HEK293T (cell line): Measurements from ENCODE around the gene TRIOBP.

Experiments used
- CTCF ChIA-PET: fragments of 350-600 bp; formaldehyde crosslinking; extraction: SDS; loops from one replicate; lab custom pipeline; 2021; ENCODE audit warnings: antibody characterized with exemption, inconsistent platforms; lab: Yijun Ruan, JAX
- POLR2A ChIA-PET: fragments of 350-600 bp; formaldehyde crosslinking; extraction: SDS; loops from one replicate; lab custom pipeline; 2020; ENCODE audit warnings: antibody characterized with exemption, inconsistent platforms; lab: Yijun Ruan, JAX
- DNase-seq: peaks from one replicate; pipeline ENCODE4 v3.0.0; 2012; ENCODE audit warnings: mixed read lengths; ENCODE audit errors: extremely low spot score
- ARNT ChIP-seq: fragments of 450-650 bp; IDR thresholded peaks from 2 replicates; pipeline ENCODE4 v1.6.1; 2017; ENCODE audit warnings: mild to moderate bottlenecking
- BHLHE40 ChIP-seq: fragments of 450-650 bp; IDR thresholded peaks from 2 replicates; pipeline ENCODE4 v1.6.1; 2016; ENCODE audit warnings: mild to moderate bottlenecking, moderate library complexity, borderline replicate concordance
- CTBP1 ChIP-seq: fragments of 450-650 bp; IDR thresholded peaks from 2 replicates; pipeline ENCODE4 v1.6.1; 2016; ENCODE audit warnings: borderline replicate concordance
- ELF4 ChIP-seq: fragments of 450-650 bp; IDR thresholded peaks from 2 replicates; pipeline ENCODE4 v1.6.1; 2017; ENCODE audit warnings: antibody characterized with exemption
- FOXA1 ChIP-seq: fragments of 450-650 bp; IDR thresholded peaks from 2 replicates; pipeline ENCODE4 v1.6.1; 2016; ENCODE audit warnings: mild to moderate bottlenecking
- FOXK2 ChIP-seq: fragments of 450-650 bp; IDR thresholded peaks from 2 replicates; pipeline ENCODE4 v1.6.1; 2016; ENCODE audit warnings: mild to moderate bottlenecking
- FOXM1 ChIP-seq: fragments of 450-650 bp; IDR thresholded peaks from 2 replicates; pipeline ENCODE4 v1.6.1; 2017; ENCODE audit warnings: mild to moderate bottlenecking, borderline replicate concordance
- HDGF ChIP-seq: fragments of 450-650 bp; IDR thresholded peaks from 2 replicates; pipeline ENCODE4 v1.6.1; 2017; ENCODE audit warnings: antibody characterized with exemption, borderline replicate concordance
- L3MBTL2 ChIP-seq: fragments of 450-650 bp; conservative IDR thresholded peaks from 2 replicates; pipeline ENCODE4 v1.6.1; 2016; ENCODE audit warnings: mild to moderate bottlenecking
- LEF1 ChIP-seq: fragments of 450-650 bp; IDR thresholded peaks from 2 replicates; pipeline ENCODE4 v1.6.1; 2017; ENCODE audit warnings: mild to moderate bottlenecking, borderline replicate concordance
- NFRKB ChIP-seq: fragments of 450-650 bp; IDR thresholded peaks from 2 replicates; pipeline ENCODE4 v1.6.1; 2016; ENCODE audit warnings: mild to moderate bottlenecking, moderate library complexity
- SP1 ChIP-seq: fragments of 450-650 bp; IDR thresholded peaks from 2 replicates; pipeline ENCODE4 v1.6.1; 2017
- SUZ12 ChIP-seq: fragments of 450-650 bp; IDR thresholded peaks from 2 replicates; pipeline ENCODE4 v1.6.1; 2016; ENCODE audit warnings: mild to moderate bottlenecking
- TARDBP ChIP-seq: fragments of 450-650 bp; IDR thresholded peaks from 2 replicates; pipeline ENCODE4 v1.6.1; 2016
- ZNF384 ChIP-seq: fragments of 450-650 bp; IDR thresholded peaks from 2 replicates; pipeline ENCODE4 v1.6.1; 2016
- TF ChIP-seq, protein P1 (sequence below): fragments of 450-650 bp; IDR thresholded peaks from 2 replicates; pipeline ENCODE4 v1.6.1; 2016

Gene TRIOBP

DNA sequence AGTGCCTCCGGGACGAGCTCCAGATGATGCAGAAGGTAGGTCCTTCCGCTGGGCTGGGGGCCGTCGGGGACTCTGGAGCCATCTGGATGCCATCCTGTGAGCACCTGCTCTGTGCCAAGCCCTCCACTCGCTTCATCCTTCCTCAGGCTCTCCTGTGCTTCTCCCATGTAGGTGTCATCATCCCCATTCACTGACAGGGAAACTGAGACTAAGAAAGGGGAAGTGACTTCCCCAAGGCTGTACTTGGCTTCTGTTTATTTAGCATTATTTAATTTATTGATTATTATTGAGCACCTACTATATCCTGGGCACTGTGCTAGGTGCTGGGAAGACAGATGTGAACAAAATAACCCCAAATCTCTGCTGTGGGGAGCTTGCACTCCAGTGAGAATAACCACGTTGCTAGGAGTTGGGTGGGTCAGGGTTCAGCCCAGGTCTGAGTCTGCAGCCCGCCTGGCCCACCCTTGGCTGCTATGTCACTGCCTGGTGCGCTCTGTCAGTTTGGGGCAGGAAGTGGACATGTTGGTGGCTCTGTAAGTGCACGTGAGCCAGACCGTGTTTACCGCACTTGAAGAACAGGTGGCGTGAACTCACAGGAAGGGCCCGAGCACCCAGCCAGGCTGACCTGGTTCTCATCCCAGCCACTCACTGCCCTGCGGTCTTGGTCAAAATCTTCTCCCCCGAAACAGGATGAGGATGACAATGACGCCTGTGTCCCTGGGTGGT, 75.0 kb downstream of the TRIOBP start:
- ChIA-PET CTCF (no interaction called here), POLR2A (no interaction called here)
- DNase-seq: no peak
- TF ChIP-seq ZNF384 (no peak), FOXA1 (no peak)

DNA sequence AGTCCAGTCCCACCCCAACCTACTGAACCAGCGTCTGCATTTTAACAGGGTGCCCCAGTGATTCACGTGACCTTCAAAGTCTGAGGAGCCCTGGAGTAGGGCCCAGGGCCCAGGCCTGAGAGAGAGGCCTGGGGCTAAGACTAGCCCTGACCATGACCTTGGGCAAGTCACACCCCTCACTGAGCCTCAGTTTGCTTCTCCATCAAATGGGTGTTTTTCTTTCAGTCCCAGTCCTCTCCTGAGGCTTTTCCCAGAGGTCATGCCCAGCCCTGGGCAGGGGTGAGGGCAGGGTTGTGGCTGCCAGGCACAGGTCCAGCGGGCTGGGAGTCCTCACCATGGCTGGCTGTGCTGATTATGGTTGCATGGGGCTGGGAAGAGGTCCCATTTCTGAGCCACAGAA, 77.9 kb downstream of the TRIOBP start:
- CTCF ChIA-PET: no interaction called here
- DNase-seq: no peak
- POLR2A ChIA-PET: no interaction called here
- TF ChIP-seq FOXA1 (no peak), FOXK2 (no peak)

DNA sequence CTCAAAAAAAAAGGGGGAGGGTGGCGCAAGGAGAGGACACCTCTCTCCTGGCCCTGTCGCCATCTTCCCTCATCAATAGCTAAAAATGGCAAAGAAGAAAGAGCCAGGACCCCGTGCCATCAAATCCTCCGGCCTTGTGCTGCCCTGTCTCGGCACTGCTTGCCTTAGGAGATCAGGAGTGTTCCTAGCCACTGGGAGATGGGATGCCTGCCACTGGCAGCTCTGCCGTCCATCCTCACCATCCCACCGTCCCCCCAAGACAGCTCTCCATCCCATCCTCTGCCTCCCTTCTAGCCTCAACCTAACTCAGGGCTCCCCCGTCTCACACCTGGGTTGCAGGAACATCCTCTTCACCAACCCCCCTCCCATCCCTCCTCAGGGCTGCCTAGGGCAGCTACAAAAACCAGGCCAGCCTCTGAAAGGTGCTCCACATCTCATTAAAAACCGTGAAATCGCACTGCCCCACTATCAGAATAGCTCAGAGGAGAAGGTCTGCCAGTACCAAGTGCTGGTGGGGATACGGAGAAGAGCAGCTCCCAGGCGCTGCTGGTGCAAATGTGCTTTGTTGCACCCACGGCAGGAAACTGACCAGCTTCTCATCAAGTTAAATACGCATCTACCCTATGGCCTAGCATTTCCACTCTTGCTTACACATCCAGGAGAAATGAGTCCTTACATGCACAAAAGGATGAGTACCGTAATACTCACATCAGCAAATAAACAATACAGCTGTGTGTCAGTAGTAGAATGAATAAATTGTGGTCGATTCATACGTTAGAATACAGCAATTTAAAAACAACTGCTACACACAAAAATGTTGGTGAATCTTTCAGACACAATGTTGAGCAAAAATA, 79.2 kb downstream of the TRIOBP start:
- ChIA-PET CTCF (interaction anchor here (0.6 kb wide), 1 partner anchor 8 kb away, joined by 3 read pairs; no protein-coding TSS in a partner anchor), POLR2A (interaction anchor here (0.7 to 1.8 kb wide), 3 partner anchors 13 to 61 kb away, joined by 3 to 6 read pairs (median 3); partner anchors contain the start of gene GCAT)
- TF ChIP-seq ELF4 (no peak), SP1 (no peak), TARDBP (no peak), FOXK2 (no peak), L3MBTL2 (no peak), HDGF (no peak), FOXM1 (no peak), CTBP1 (no peak)
- TF ChIP-seq, protein P1, sequence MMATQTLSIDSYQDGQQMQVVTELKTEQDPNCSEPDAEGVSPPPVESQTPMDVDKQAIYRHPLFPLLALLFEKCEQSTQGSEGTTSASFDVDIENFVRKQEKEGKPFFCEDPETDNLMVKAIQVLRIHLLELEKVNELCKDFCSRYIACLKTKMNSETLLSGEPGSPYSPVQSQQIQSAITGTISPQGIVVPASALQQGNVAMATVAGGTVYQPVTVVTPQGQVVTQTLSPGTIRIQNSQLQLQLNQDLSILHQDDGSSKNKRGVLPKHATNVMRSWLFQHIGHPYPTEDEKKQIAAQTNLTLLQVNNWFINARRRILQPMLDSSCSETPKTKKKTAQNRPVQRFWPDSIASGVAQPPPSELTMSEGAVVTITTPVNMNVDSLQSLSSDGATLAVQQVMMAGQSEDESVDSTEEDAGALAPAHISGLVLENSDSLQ: no peak
- no peak for DNase-seq

DNA sequence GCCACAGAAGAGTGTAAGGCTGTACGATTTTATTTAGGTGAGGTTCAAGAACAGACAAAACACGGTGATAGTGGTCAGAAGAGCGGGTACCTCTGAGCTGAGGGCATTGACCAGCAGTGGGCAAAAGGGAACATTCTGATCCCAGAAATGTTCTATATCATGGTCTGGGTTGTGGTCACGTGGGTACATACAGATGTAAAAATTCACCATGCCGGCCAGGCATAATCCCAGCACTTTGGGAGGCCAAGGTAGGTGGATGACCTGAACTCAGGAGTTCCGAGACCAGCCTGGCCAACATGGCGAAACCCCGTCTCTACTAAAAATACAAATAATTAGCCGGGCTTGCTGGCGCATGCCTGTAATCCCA, 79.8 kb downstream of the TRIOBP start:
- POLR2A ChIA-PET: interaction anchor here (1.2 to 1.8 kb wide), 2 partner anchors 12 to 31 kb away, joined by 3 to 6 read pairs; partner anchors contain the start of gene GCAT
- TF ChIP-seq ZNF384 (no peak), TARDBP (no peak), BHLHE40 (no peak), SP1 (no peak), HDGF (no peak), ARNT (no peak), LEF1 (no peak), CTBP1 (no peak), L3MBTL2 (no peak), FOXM1 (no peak), FOXK2 (no peak), NFRKB (no peak), FOXA1 (no peak)
- TF ChIP-seq, protein P1: no peak
- no peak for DNase-seq
- CTCF ChIA-PET: interaction anchor here (0.6 kb wide), 1 partner anchor 7 kb away, joined by 3 read pairs; no protein-coding TSS in a partner anchor

DNA sequence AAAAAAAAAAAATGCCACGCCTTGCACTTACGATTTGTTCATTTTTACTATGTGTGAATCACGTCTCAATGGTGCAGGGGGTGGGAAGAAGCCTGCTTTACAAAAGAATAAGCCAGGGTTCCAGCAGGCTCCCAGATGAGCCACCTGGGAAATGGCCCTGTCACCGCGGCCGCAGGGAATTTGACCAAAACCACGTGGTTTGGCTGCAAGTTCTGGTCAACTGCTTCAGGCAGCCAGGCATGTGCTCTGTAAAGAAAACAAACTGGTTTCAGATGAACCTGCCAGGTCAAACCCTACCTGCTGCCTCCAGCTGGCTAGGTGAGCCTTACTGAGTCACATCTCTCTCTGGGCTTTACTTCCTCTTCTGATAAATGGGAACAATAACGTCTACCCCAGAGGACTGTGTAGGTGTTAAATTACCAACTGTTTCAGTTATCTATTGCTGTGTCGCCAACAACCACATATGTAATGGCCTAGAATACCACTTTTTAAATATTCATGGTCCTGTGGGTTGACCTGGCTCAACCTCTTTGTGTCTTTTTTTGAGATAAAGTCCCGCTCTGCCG, 80.4 kb downstream of the TRIOBP start:
- ChIA-PET CTCF (no interaction called here), POLR2A (interaction anchor here (1.8 kb wide), 1 partner anchor 30 kb away, joined by 6 read pairs; the partner anchor contains the start of gene GCAT)
- no peak for DNase-seq
- TF ChIP-seq ELF4 (no peak), ZNF384 (peak; percentile 69), L3MBTL2 (peak; percentile 43; the same call in 1 of the 2 replicates), SUZ12 (no peak)

DNA sequence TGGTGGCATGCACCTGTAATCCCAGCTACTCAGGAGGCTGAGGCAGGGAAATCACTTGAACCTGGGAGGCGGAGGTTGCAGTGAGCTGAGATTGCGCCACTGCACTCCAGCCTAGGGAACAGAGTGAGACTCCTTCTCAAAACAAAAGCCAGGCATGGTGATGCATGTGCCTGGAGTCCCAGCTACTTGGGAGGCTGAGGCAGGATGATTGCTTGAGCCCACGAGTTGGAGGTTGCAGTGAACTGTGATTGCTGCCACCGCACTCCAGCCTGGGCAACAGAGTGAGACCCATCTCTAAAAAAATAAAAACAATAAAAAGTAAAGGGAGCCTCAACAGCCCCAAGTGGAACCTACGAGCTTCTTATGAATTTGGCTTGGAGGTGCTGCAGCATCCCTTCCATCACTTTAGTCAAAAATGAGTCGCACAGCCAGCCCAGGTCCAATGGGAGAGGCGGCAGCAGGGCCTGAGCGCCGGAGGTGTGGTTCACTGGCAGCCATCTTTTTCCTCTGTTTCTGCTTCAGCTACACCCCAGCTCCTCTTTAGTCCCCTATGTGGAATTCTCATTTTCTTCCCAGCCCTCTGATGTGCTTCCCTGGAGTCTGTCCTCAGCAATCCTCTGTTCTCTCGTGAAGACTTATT, 81.6 kb downstream of the TRIOBP start:
- ChIA-PET POLR2A (no interaction called here), CTCF (interaction anchor here (1.1 kb wide), 1 partner anchor 14 kb away, joined by 4 read pairs; no protein-coding TSS in a partner anchor)
- TF ChIP-seq FOXA1 (no peak), LEF1 (no peak), HDGF (no peak)
- DNase-seq: no peak
